Gastrocnemius medialis (tissue), 4 donors: ENCODE measurements around the gene ATRAID. TPM values are rescaled to one million over a fixed set of nuclear protein-coding genes. Genes with fewer than 3 reads are reported as not detected.

ENCODE experiments used
- ATAC-seq, 2 donors: fragments of 150-250 bp; one replicate each; pipeline ENCODE4 v1.9.1; 2016
- DNase-seq, 2 donors: peaks; one replicate each; pipeline ENCODE4 v3.0.0-alpha.2; 2019
- H3K27ac ChIP-seq, 4 donors: fragments of 200-600 bp; sonication (generic); 1 replicate in 1 of 4; 2 replicates in 3 of 4; pipeline ENCODE4 v1.5.1; 2016 to 2018; ENCODE audit warnings: mild to moderate bottlenecking in 2 of 4, moderate library complexity in 1 of 4
- H3K27me3 ChIP-seq, 3 donors: fragments of 200-600 bp; sonication (generic) in 2 of 3; 1 replicate in 1 of 3; 2 replicates in 2 of 3; pipeline versions ENCODE4 v1.5.1 to v1.6.0; 2016 to 2019; ENCODE audit warnings: mild to moderate bottlenecking in 1 of 3, moderate library complexity in 1 of 3
- H3K36me3 ChIP-seq, 2 donors: fragments of 200-600 bp; sonication (generic) in 1 of 2; one replicate each; pipeline ENCODE4 v1.5.1; 2017 to 2018
- H3K4me1 ChIP-seq, 2 donors: fragments of 200-600 bp; sonication (generic) in 1 of 2; one replicate each; pipeline ENCODE4 v1.5.1; 2016 to 2017; ENCODE audit warnings: mild to moderate bottlenecking in 2 of 2
- H3K4me3 ChIP-seq, 4 donors: fragments of 200-600 bp; sonication (generic) in 3 of 4; 1 replicate in 1 of 4; 2 replicates in 3 of 4; pipeline ENCODE4 v1.5.1; 2016 to 2019; ENCODE audit warnings: mild to moderate bottlenecking in 2 of 4
- H3K9me3 ChIP-seq, 3 donors: fragments of 200-600 bp; sonication (generic) in 2 of 3; 1 replicate in 1 of 3; 2 replicates in 2 of 3; pipeline ENCODE4 v1.5.1; 2016 to 2019
- CTCF ChIP-seq, 5 experiments: fragments of 450-650 bp in 3 of 5; fragments of 200-600 bp in 2 of 5; sonication (generic) in 2 of 5; IDR thresholded peaks in 4 of 5; conservative IDR thresholded peaks in 1 of 5; 1 replicate in 4 of 5; 2 replicates in 1 of 5; pipeline ENCODE4 v1.5.1; 2016 to 2019; ENCODE audit warnings: antibody characterized with exemption in 5 of 5, mild to moderate bottlenecking in 3 of 5, moderate library complexity in 3 of 5
- POLR2A ChIP-seq, 2 donors: fragments of 450-650 bp; IDR thresholded peaks; one replicate each; pipeline ENCODE4 v1.6.1; 2017; ENCODE audit warnings: antibody characterized with exemption in 2 of 2, mild to moderate bottlenecking in 2 of 2, moderate library complexity in 2 of 2
- in situ Hi-C, 4 donors: fragments of 200-750 bp; cut with MboI; loops; one replicate each; pipeline versions ENCODE4 v1.15.0 to v1.8.0; 2017; ENCODE audit warnings: low sequenced_read_pairs in 4 of 4
- intact Hi-C: fragments of 100-400 bp; cut with DNase I; formaldehyde crosslinking; loops from one replicate; pipeline ENCODE4 v1.15.1; 2023; ENCODE audit warnings: low total_unique reads
- total RNA-seq, 4 donors: library from RNA; depleted of rRNA; stranded (reverse); fragments of >200 nt; gene quantifications; one replicate each; pipeline versions ENCODE4 v1.1.0 to v1.2.3, GENCODE V29; 2016

Gene ATRAID
- total RNA-seq, 4 donors from 2014 or later, result 131 to 203 (median 171) TPM

GRCh38 chr2:27238976-27239375 is 27.1 kb downstream of the ATRAID start:
- DNase-seq (no peak), ATAC-seq (no peak)
- Histone ChIP-seq H3K27me3 (no peaks in the 10 kb centered on the region), H3K4me1 (no peaks in the 10 kb centered on the region), H3K9me3 (no peaks in the 10 kb centered on the region), H3K36me3 (peaks cover 4 to 99% of the 10 kb centered on the region in 2 donors), H3K27ac (no peak overlapping the region), H3K4me3 (no peak overlapping the region)
- intact Hi-C loops, result no loop called here
- TF ChIP-seq POLR2A (IDR thresholded peaks at IDR 0.05) (no peak), CTCF (IDR thresholded peaks at IDR 0.05 in 4 of 5, conservative IDR thresholded peaks at IDR 0.05 in 1 of 5) (no peak)
- in situ Hi-C loops, result no loop called here

GRCh38 chr2:27240406-27240805 is 28.6 kb downstream of the ATRAID start:
- ATAC-seq, result no peak
- in situ Hi-C loops (no loop called here), intact Hi-C loops (no loop called here)
- TF ChIP-seq CTCF (IDR thresholded peaks at IDR 0.05 in 4 of 5, conservative IDR thresholded peaks at IDR 0.05 in 1 of 5), result no peak
- TF ChIP-seq POLR2A (IDR thresholded peaks at IDR 0.05), result no peak
- Histone ChIP-seq H3K36me3 (peaks cover 4 to 91% of the 10 kb centered on the region in 2 donors), H3K4me1 (no peaks in the 10 kb centered on the region), H3K27ac (no peak overlapping the region), H3K27me3 (no peaks in the 10 kb centered on the region), H3K4me3 (no peak overlapping the region), H3K9me3 (no peaks in the 10 kb centered on the region)
- DNase-seq, result no peak

- TF ChIP-seq POLR2A (IDR thresholded peaks at IDR 0.05), result no peak
- H3K27ac ChIP-seq, result no peak overlapping the region
- DNase-seq (no peak), ATAC-seq (no peak)
- peaks cover 7% of the 10 kb centered on the region in 2 donors for H3K4me1 ChIP-seq
- no peak overlapping the region for H3K4me3 ChIP-seq
- H3K9me3 ChIP-seq, result no peaks in the 10 kb centered on the region
- intact Hi-C loops, result no loop called here
- no peaks in the 10 kb centered on the region for H3K27me3 ChIP-seq
- peaks cover 4 to 75% of the 10 kb centered on the region in 2 donors for H3K36me3 ChIP-seq
- in situ Hi-C loops, result no loop called here
Measured at GRCh38 chr2:27241761-27242613, 30.1 kb downstream of the ATRAID start.

GRCh38 chr2:27242614-27242951 is 30.7 kb downstream of the ATRAID start:
- intact Hi-C loops, result no loop called here
- Histone ChIP-seq H3K4me1 (peaks cover 7% of the 10 kb centered on the region in 2 donors), H3K27me3 (no peaks in the 10 kb centered on the region), H3K4me3 (no peak overlapping the region), H3K36me3 (peaks cover 2 to 69% of the 10 kb centered on the region in 2 donors), H3K27ac (no peak overlapping the region), H3K9me3 (no peaks in the 10 kb centered on the region)
- DNase-seq, result no peak
- TF ChIP-seq POLR2A (IDR thresholded peaks at IDR 0.05) (no peak), CTCF (IDR thresholded peaks at IDR 0.05 in 4 of 5, conservative IDR thresholded peaks at IDR 0.05 in 1 of 5) (no peak)
- in situ Hi-C loops, result no loop called here
- no peak for ATAC-seq

- TF ChIP-seq POLR2A (IDR thresholded peaks at IDR 0.05) (no peak), CTCF (IDR thresholded peaks at IDR 0.05 in 4 of 5, conservative IDR thresholded peaks at IDR 0.05 in 1 of 5) (no peak)
- H3K36me3 ChIP-seq, result peaks cover 0 to 60% of the 10 kb centered on the region in 2 donors
- H3K27me3 ChIP-seq, result no peaks in the 10 kb centered on the region
- peaks cover 7% of the 10 kb centered on the region in 2 donors for H3K4me1 ChIP-seq
- no peak overlapping the region for H3K27ac ChIP-seq
- no peak overlapping the region for H3K4me3 ChIP-seq
- H3K9me3 ChIP-seq, result no peaks in the 10 kb centered on the region
- intact Hi-C loops (no loop called here), in situ Hi-C loops (no loop called here)
- ATAC-seq (no peak), DNase-seq (no peak)
Measured at GRCh38 chr2:27243391-27244130, 31.7 kb downstream of the ATRAID start.
